SK-N-SH (cell line): ENCODE measurements around the gene NFIA.

Experiments used
- CTCF ChIP-seq: fragments of 200-600 bp; sonication (generic); IDR thresholded peaks from 2 replicates; pipeline ENCODE4 v1.6.1; 2017; ENCODE audit warnings: antibody characterized with exemption, mild to moderate bottlenecking, moderate library complexity
- NRF1 ChIP-seq: IDR thresholded peaks from 2 replicates; pipeline ENCODE4 v1.6.1; 2012; ENCODE audit warnings: low read depth, mild to moderate bottlenecking, low read length
- TCF12 ChIP-seq: IDR thresholded peaks from 2 replicates; pipeline ENCODE4 v1.4.0; 2012

- TF ChIP-seq CTCF (no peak), TCF12 (no peak), NRF1 (no peak)
Measured at GRCh38 chr1:61323681-61324328, 241.4 kb downstream of the NFIA start.
